Liver (tissue), 9 donors: ENCODE results near the gene NDFIP1. TPM values are rescaled to one million over a fixed set of nuclear protein-coding genes. Genes with fewer than 3 reads are reported as not detected.

Source experiments
- DNase-seq: peaks from one replicate; pipeline ENCODE4 v3.0.0-alpha.2; 2017; ENCODE audit warnings: low spot score
- H3K27ac ChIP-seq, 2 donors: one replicate each; pipeline ENCODE4 v1.7.0; 2013; ENCODE audit warnings: inconsistent platforms in 2 of 2, low read length in 2 of 2, control low read depth in 1 of 2, low read depth in 1 of 2, mild to moderate bottlenecking in 1 of 2
- H3K27me3 ChIP-seq, 4 donors: one replicate each; pipeline versions ENCODE4 v1.6.1 to v1.7.0; 2013; ENCODE audit warnings: low read length in 3 of 4, inconsistent platforms in 1 of 4, mild to moderate bottlenecking in 1 of 4, moderate library complexity in 1 of 4; ENCODE audit not compliant: control insufficient read depth in 4 of 4, insufficient read depth in 4 of 4
- H3K36me3 ChIP-seq, 4 donors: one replicate each; pipeline versions ENCODE4 v1.6.1 to v1.7.0; 2013; ENCODE audit warnings: low read length in 3 of 4, mild to moderate bottlenecking in 3 of 4, low read depth in 1 of 4, moderate library complexity in 1 of 4; ENCODE audit not compliant: control insufficient read depth in 4 of 4, insufficient read depth in 3 of 4
- H3K4me1 ChIP-seq, 4 donors: one replicate each; pipeline versions ENCODE4 v1.6.1 to v1.7.0; 2013; ENCODE audit warnings: low read length in 3 of 4, mild to moderate bottlenecking in 3 of 4, moderate library complexity in 1 of 4; ENCODE audit not compliant: control insufficient read depth in 4 of 4, insufficient read depth in 4 of 4
- H3K4me3 ChIP-seq, 3 donors: one replicate each; pipeline versions ENCODE4 v1.6.1 to v1.7.0; 2013; ENCODE audit warnings: low read length in 3 of 3, control low read depth in 1 of 3, low read depth in 1 of 3, mild to moderate bottlenecking in 1 of 3
- H3K9ac ChIP-seq, 2 donors: one replicate each; pipeline ENCODE4 v1.7.0; 2013; ENCODE audit warnings: low read length in 2 of 2, mild to moderate bottlenecking in 2 of 2, moderate library complexity in 2 of 2, control low read depth in 1 of 2, low read depth in 1 of 2
- H3K9me3 ChIP-seq, 4 donors: one replicate each; pipeline versions ENCODE4 v1.6.1 to v1.7.0; 2013; ENCODE audit warnings: low read length in 3 of 4; ENCODE audit not compliant: control insufficient read depth in 4 of 4
- ATF3 ChIP-seq: IDR thresholded peaks from 2 replicates; pipeline ENCODE4 v1.6.1; 2016; ENCODE audit warnings: antibody characterized with exemption
- CTCF ChIP-seq: fragments of 150-350 bp; IDR thresholded peaks from 2 replicates; pipeline ENCODE4 v1.5.1; 2017; ENCODE audit warnings: improper control_type of control experiment, low read depth, low read length; ENCODE audit not compliant: missing input control
- EGR1 ChIP-seq, 2 donors: IDR thresholded peaks; 2 replicates each; pipeline ENCODE4 v1.6.1; 2016 to 2018; ENCODE audit warnings: antibody characterized with exemption in 2 of 2, low read depth in 2 of 2
- FOXA1 ChIP-seq: IDR thresholded peaks from 2 replicates; pipeline ENCODE4 v1.6.1; 2016; ENCODE audit warnings: antibody characterized with exemption
- FOXA2 ChIP-seq: IDR thresholded peaks from 2 replicates; pipeline ENCODE4 v1.6.1; 2016; ENCODE audit warnings: antibody characterized with exemption
- GABPA ChIP-seq, 2 donors: IDR thresholded peaks in 1 of 2; conservative IDR thresholded peaks in 1 of 2; 2 replicates each; pipeline ENCODE4 v1.6.1; 2016; ENCODE audit warnings: antibody characterized with exemption in 2 of 2, mild to moderate bottlenecking in 1 of 2, moderate library complexity in 1 of 2
- HNF4A ChIP-seq, 2 donors: conservative IDR thresholded peaks; 2 replicates each; pipeline ENCODE4 v1.6.1; 2016; ENCODE audit warnings: antibody characterized with exemption in 2 of 2, mild to moderate bottlenecking in 2 of 2
- HNF4G ChIP-seq: IDR thresholded peaks from 2 replicates; pipeline ENCODE4 v1.6.1; 2016; ENCODE audit warnings: antibody characterized with exemption
- JUND ChIP-seq, 2 donors: IDR thresholded peaks; 2 replicates each; pipeline ENCODE4 v1.6.1; 2016; ENCODE audit warnings: antibody characterized with exemption in 2 of 2
- MAX ChIP-seq: IDR thresholded peaks from 2 replicates; pipeline ENCODE4 v1.6.1; 2016; ENCODE audit warnings: antibody characterized with exemption
- NR2F2 ChIP-seq: IDR thresholded peaks from 2 replicates; pipeline ENCODE4 v1.6.1; 2016; ENCODE audit warnings: antibody characterized with exemption
- RAD21 ChIP-seq, 2 donors: IDR thresholded peaks; 2 replicates each; pipeline ENCODE4 v1.6.1; 2016; ENCODE audit warnings: antibody characterized with exemption in 2 of 2, mild to moderate bottlenecking in 2 of 2
- REST ChIP-seq: IDR thresholded peaks from 2 replicates; pipeline ENCODE4 v1.6.1; 2016; ENCODE audit warnings: antibody characterized with exemption, mild to moderate bottlenecking
- RXRA ChIP-seq, 2 donors: IDR thresholded peaks; 2 replicates each; pipeline ENCODE4 v1.6.1; 2017 to 2018; ENCODE audit warnings: antibody characterized with exemption in 2 of 2, mild to moderate bottlenecking in 1 of 2
- SP1 ChIP-seq: IDR thresholded peaks from 2 replicates; pipeline ENCODE4 v1.6.1; 2018; ENCODE audit warnings: antibody characterized with exemption, mild to moderate bottlenecking
- TAF1 ChIP-seq: conservative IDR thresholded peaks from 2 replicates; pipeline ENCODE4 v1.6.1; 2016; ENCODE audit warnings: antibody characterized with exemption, mild to moderate bottlenecking
- YY1 ChIP-seq: IDR thresholded peaks from 2 replicates; pipeline ENCODE4 v1.6.1; 2016; ENCODE audit warnings: antibody characterized with exemption, mild to moderate bottlenecking
- ZBTB33 ChIP-seq: IDR thresholded peaks from 2 replicates; pipeline ENCODE4 v1.6.1; 2016; ENCODE audit warnings: antibody characterized with exemption
- WGBS: extraction: QIAGEN DNeasy Blood & Tissue Kit; methylation state at CpG from one replicate; pipeline ENCODE4 v1.1.7; 2013; 5-methylcytosine and 5-hydroxymethylcytosine counted together
- polyA plus RNA-seq, 2 donors: library from polyadenylated mRNA; stranded (reverse) in 1 of 2; unstranded in 1 of 2; fragments of 200-250 nt in 1 of 2; fragments of >200 nt in 1 of 2; fragmentation: Nextera tagmentation in 1 of 2; extraction: Ambion mirVana in 1 of 2; gene quantifications; one replicate each; pipeline versions ENCODE4 v1.2.1 to v1.2.3, GENCODE V29; 2013 to 2015
- total RNA-seq, 2 donors: library from RNA; depleted of rRNA; stranded (reverse); fragments of >200 nt; gene quantifications; one replicate each; pipeline ENCODE4 v1.2.3, GENCODE V29; 2014
- donor health status: healthy.
- donor health status: healthy.
- donor health status: healthy.
- donor health status: healthy.
- donor health status: healthy.

The NDFIP1 gene
- total and polyA plus RNA-seq, 4 donors: 43.5 to 68.1 (median 57.1) TPM

GRCh38 chr5:142131394-142131793 lies 22.8 kb downstream of the NDFIP1 start (continued):
- no peak for TF ChIP-seq REST

- WGBS: 98% methylated on average over 3 of the region's 3 CpGs
- no peak for DNase-seq
- H3K9ac ChIP-seq: no peak overlapping the region
- TF ChIP-seq EGR1 (IDR thresholded peaks at IDR 0.05; ENCODE audit: low read depth in 2 of 2) (no peak), CTCF (no peak), RAD21 (IDR thresholded peaks at IDR 0.05) (no peak), TAF1 (no peak), FOXA1 (no peak), ATF3 (no peak), HNF4A (conservative IDR thresholded peaks at IDR 0.05) (no peak)
- peaks cover 3 to 21% (median 7%) of the 10 kb centered on the region in 4 donors for H3K36me3 ChIP-seq
- no peaks in the 10 kb centered on the region for H3K27me3 ChIP-seq
- no peak overlapping the region for H3K4me3 ChIP-seq
- H3K27ac ChIP-seq: peak overlapping the region; percentile 65 to 80
- H3K9me3 ChIP-seq: no peaks in the 10 kb centered on the region
- H3K4me1 ChIP-seq: peaks cover 6 to 34% (median 22%) of the 10 kb centered on the region in 4 donors
These were observed 24.3 kb downstream of the NDFIP1 start for GRCh38 chr5:142132916-142133315.

- WGBS: 54% methylated on average over 3 of the region's 3 CpGs
- peaks cover 3 to 21% (median 11%) of the 10 kb centered on the region in 4 donors for H3K36me3 ChIP-seq
These were observed 25.0 kb downstream of the NDFIP1 start for GRCh38 chr5:142133330-142134206.

More at GRCh38 chr5:142133330-142134206, 25.0 kb downstream of the NDFIP1 start:
- peaks cover 6 to 30% (median 20%) of the 10 kb centered on the region in 4 donors for H3K4me1 ChIP-seq
- DNase-seq: no peak
- peak overlapping the region; percentile 65 to 80 for H3K27ac ChIP-seq
- H3K4me3 ChIP-seq: no peak overlapping the region
- TF ChIP-seq YY1: no peak
- TF ChIP-seq HNF4G: peak; percentile 82
- TF ChIP-seq NR2F2: no peak
- peak; percentile 52 for TF ChIP-seq ZBTB33
- peak; percentile 14 for TF ChIP-seq MAX
- TF ChIP-seq RAD21 (IDR thresholded peaks at IDR 0.05): peak in 1 of 2 donors; percentile 24
- peak in 1 of 2 donors; percentile 55 for TF ChIP-seq JUND (IDR thresholded peaks at IDR 0.05)
- TF ChIP-seq SP1: peak; percentile 72
- no peak for TF ChIP-seq FOXA1
- TF ChIP-seq FOXA2: peak; percentile 52
- TF ChIP-seq EGR1 (IDR thresholded peaks at IDR 0.05; ENCODE audit: low read depth in 2 of 2): no peak
- TF ChIP-seq GABPA (IDR thresholded peaks at IDR 0.05 in 1 of 2, conservative IDR thresholded peaks at IDR 0.05 in 1 of 2): peak in 1 of 2 donors; percentile 14
- TF ChIP-seq RXRA (IDR thresholded peaks at IDR 0.05): peak; percentile 40 to 48
- TF ChIP-seq HNF4A (conservative IDR thresholded peaks at IDR 0.05): peak; percentile 92 to 95
- no peaks in the 10 kb centered on the region for H3K27me3 ChIP-seq
- H3K9me3 ChIP-seq: no peaks in the 10 kb centered on the region
- H3K9ac ChIP-seq: no peak overlapping the region
